Tibial nerve (tissue), 4 donors: ENCODE data around the gene CAMK1D.

Source experiments
- CTCF ChIP-seq, 5 experiments: fragments of 200-600 bp in 3 of 5; fragments of 450-650 bp in 2 of 5; sonication (generic) in 3 of 5; IDR thresholded peaks; one replicate each; pipeline ENCODE4 v1.5.1; 2016 to 2019; ENCODE audit warnings: antibody characterized with exemption in 5 of 5, mild to moderate bottlenecking in 3 of 5, moderate library complexity in 2 of 5
- EP300 ChIP-seq, 2 donors: sonication (generic); formaldehyde crosslinking; IDR thresholded peaks; one replicate each; pipeline ENCODE4 v1.6.1; 2017; ENCODE audit warnings: antibody characterized with exemption in 2 of 2, mild to moderate bottlenecking in 1 of 2
- POLR2A ChIP-seq, 2 donors: fragments of 450-650 bp; IDR thresholded peaks; one replicate each; pipeline ENCODE4 v1.6.1; 2017; ENCODE audit warnings: antibody characterized with exemption in 2 of 2, mild to moderate bottlenecking in 2 of 2, moderate library complexity in 2 of 2

- no peak for TF ChIP-seq EP300 (IDR thresholded peaks at IDR 0.05)
- no peak for TF ChIP-seq CTCF (IDR thresholded peaks at IDR 0.05)
- no peak for TF ChIP-seq POLR2A (IDR thresholded peaks at IDR 0.05)
These were observed 372.0 kb downstream of the CAMK1D start for GRCh38 chr10:12721334-12721733.
